GM21367 (cell line): ENCODE measurements around the gene CACNG8.

ENCODE experiments used
- ATAC-seq: cut with Tn5 transposase; IDR thresholded peaks from one replicate; pipeline ENCODE4 v1.9.1; 2021; ENCODE audit not compliant: unreplicated experiment

CACNG8 gene

DNA sequence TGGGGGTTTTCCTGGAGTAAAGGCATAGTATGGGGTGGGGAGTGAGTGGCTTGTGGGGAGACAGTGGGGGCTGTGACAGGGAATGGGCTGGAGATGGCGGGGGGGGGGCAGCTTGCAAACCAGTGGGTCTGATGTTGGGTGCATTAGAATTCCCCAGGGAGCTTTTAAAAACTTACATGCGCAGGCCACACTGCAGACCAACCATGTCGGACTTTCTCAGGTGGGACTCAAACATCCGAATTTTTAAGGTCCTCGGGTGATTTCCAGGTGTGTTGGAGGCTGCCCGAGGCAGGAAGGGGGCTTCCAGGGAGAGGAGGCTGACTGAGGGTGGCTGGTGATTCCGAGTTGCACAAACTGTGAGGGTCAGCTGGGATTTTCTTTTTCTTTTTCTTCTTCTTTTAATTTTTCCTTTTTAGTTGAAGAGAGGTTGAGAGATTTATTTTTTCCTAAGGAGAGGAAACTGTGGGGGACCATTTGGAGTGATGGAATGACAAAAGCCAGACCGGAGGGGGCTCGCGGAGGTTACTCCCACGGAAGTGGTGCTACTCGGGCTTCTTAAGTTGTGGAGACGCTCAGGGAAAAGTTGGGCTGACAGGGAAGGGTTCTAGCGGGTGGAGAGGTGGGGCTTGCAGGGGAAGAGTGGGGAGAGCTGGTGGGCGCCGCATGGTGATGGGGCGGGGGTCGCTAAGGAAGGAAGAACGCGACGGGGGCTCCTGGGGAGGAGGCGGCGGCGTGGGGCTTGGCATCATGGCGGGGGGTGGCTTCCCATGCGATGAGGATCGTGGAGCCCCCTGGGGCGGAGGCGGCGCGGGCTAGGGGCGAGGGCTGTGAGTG is 997 bp upstream of the CACNG8 start:
- no peak for ATAC-seq

- ATAC-seq, result no peak
Observed at GRCh38 chr19:53965091-53965490, 2.4 kb downstream of the CACNG8 start.

GRCh38 chr19:53966931-53967330 is 4.2 kb downstream of the CACNG8 start:
- no peak for ATAC-seq

GRCh38 chr19:53969366-53969765 is 6.6 kb downstream of the CACNG8 start:
- no peak for ATAC-seq

DNA sequence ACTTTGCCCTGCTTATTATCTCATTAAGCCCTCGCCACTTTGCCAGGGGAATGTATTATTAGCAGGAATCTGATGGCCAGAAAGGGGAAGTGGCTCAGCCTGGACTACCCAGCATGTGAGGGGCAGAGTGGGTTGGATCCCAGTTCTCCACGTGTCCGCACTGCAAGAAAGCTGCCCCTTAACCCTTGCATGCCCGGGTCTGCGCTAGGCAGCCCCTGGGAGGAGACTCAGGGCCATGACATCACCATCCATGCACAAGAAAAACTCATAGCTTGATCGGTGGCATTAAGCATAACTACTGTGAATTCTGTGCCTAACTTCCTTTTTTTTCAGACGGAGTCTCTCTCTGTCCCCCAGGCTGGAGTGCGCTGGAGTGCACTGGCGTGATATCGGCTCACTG is 8.9 kb downstream of the CACNG8 start:
- no peak for ATAC-seq

GRCh38 chr19:53977429-53977990 is 14.8 kb downstream of the CACNG8 start:
- no peak for ATAC-seq

GRCh38 chr19:53977991-53978731 is 15.4 kb downstream of the CACNG8 start:
- no peak for ATAC-seq

GRCh38 chr19:53978975-53979801 is 16.5 kb downstream of the CACNG8 start:
- no peak for ATAC-seq

- ATAC-seq, result no peak
Observed at GRCh38 chr19:53980539-53981375, 18.0 kb downstream of the CACNG8 start.

- ATAC-seq, result no peak
Observed at GRCh38 chr19:53981376-53981951, 18.7 kb downstream of the CACNG8 start.

- ATAC-seq, result no peak
Observed at GRCh38 chr19:53982001-53982451, 19.3 kb downstream of the CACNG8 start.

DNA sequence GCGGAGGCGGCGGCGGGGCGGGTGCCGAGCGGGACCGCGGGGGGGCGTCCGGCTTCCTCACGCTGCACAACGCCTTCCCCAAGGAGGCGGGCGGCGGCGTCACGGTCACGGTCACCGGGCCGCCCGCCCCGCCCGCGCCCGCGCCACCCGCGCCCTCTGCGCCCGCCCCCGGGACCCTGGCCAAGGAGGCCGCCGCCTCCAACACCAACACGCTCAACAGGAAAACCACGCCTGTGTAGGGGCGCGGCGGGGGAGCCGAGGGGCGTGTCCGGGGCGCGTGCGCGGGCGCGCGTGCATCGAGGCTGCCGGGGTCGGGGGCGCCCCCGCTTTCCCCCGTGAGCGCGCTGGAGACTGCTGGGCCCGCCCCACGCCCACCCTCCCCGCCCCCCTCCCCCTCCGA is 19.9 kb downstream of the CACNG8 start:
- ATAC-seq, result no peak

DNA sequence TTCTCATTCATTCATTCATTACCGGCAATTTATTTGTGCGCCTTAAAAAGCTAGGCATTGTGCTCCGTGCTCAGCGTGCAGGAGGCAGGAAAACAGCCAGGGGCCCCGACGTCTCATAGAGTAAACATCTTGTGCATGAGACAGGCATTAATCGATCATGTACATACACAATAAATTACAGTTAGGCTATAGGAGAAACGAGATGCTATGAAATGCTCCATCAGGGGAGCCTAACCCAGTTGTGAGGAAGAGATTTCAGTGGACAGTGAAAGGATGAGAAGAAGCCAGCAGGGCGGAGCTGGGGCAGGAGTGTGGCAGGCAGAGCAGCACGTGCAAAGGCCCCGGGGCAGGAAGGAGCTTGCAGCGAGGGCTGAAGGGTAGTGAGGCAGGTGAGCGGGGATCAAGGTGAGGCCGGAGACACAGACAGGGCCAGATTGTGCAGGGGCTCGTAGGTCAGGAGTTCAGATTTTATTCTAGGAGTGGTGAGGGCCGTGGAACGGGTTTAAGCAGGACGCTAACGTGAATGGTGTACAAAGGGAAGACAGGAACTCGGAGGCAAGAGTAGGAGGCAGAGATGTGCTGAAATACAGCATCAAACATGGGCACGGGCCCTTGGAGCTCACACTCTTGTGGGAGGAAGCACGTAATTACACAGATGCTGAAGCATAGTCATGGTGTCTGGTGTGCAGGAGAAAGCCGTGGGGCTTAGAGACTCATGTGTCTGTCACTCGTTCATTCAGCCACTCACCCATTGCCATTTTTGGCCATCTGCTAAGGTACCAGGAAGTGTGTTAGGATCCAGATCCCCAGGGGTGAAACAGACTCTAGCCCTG is 20.9 kb downstream of the CACNG8 start:
- ATAC-seq, result no peak

- no peak for ATAC-seq
Observed at GRCh38 chr19:53985863-53986262, 23.1 kb downstream of the CACNG8 start.

- no peak for ATAC-seq
Observed at GRCh38 chr19:53988981-53989380, 26.2 kb downstream of the CACNG8 start.

DNA sequence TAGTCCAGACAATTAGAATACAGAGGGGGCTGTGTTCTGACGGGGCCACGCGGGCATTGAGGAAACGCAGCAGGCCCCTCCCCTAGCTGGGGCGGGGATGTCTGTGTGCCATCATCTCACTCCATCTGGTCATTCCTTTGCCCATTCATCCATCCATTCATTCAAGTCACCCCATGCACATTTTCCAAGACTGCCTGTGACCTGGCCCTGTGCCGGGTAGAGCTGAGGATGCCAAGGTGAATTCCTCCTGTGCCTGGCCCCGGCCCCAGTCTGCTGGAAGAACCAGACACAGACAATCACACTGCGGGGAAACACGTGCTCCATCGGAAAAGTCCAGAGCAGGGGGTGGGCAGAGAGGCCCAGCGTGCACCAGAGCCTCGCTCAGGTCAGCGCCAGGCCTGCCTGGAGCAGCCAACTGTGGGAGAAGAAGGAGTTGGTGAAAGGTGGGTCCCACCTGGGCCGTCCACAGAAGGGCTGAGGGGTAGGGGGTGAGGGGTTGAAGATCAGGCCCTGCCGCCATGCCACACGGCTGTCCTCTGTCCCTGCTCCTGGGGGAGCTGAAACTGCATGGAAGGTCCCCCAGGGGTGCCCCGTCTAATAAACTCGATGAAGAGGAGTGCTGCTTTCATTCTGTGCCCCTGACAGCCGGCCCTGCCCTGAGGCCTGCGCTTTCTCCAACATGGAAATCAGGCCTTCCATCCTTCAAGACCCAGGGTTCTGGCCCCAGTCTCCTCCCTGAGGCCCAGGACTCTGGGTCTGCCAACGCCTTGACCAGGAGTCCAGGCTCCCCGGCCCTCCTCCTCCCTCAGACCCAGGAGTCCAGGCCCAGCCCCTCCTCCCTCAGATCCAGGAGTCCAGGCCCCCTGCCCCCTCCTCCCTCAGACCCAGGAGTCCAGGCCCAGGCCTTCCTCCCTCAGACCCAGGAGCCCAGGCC is 27.1 kb downstream of the CACNG8 start:
- ATAC-seq, result no peak

- no peak for ATAC-seq
Observed at GRCh38 chr19:53991224-53992113, 28.7 kb downstream of the CACNG8 start, which contains the start of gene CACNG6. Gene CACNG6, plus strand, starts transcription at chr19:53991637. Its CDS starts 1,241 bp downstream, at chr19:53992878.
